GM12878 (cell line): ENCODE data around the gene MYCBPAP.

Experiments used
- BHLHE40 ChIP-seq, 2 experiments: fragments of 450-650 bp in 1 of 2; IDR thresholded peaks; 2 replicates each; pipeline ENCODE4 v1.6.1; 2011 to 2017; ENCODE audit warnings: low read depth in 2 of 2, borderline replicate concordance in 1 of 2, improper control_type of control experiment in 1 of 2, low read length in 1 of 2, mild to moderate bottlenecking in 1 of 2
- ESRRA ChIP-seq: IDR thresholded peaks from 2 replicates; pipeline ENCODE4 v1.6.1; 2012; ENCODE audit warnings: mild to moderate bottlenecking, low read length, improper control_type of control experiment
- FOS ChIP-seq: IDR thresholded peaks from 3 replicates; pipeline ENCODE4 v1.6.1; 2011; ENCODE audit warnings: borderline replicate concordance; ENCODE audit not compliant: insufficient read length; ENCODE audit errors: extremely low read depth
- MAX ChIP-seq: IDR thresholded peaks from 2 replicates; pipeline ENCODE4 v1.6.1; 2012; ENCODE audit warnings: low read depth, low read length, improper control_type of control experiment
- NFIC ChIP-seq: IDR thresholded peaks from 2 replicates; pipeline ENCODE4 v1.6.1; 2012; ENCODE audit warnings: low read depth, mild to moderate bottlenecking, inconsistent platforms, low read length, moderate library complexity
- RCOR1 ChIP-seq: conservative IDR thresholded peaks from 2 replicates; pipeline ENCODE4 v1.6.1; 2012; ENCODE audit warnings: low read depth, low read length, improper control_type of control experiment
- REST ChIP-seq: IDR thresholded peaks from 2 replicates; pipeline ENCODE4 v1.6.1; 2012; ENCODE audit warnings: mild to moderate bottlenecking, low read depth, low read length
- ZNF274 ChIP-seq: IDR thresholded peaks from one replicate; pipeline ENCODE4 v1.8.0; 2011; ENCODE audit not compliant: insufficient read length, insufficient read depth
- TF ChIP-seq, protein P1 (sequence below), 3 experiments: IDR thresholded peaks in 2 of 3; conservative IDR thresholded peaks in 1 of 3; 2 replicates each; pipeline ENCODE4 v1.5.1; 2011; ENCODE audit warnings: low read depth in 3 of 3, low read length in 3 of 3, mild to moderate bottlenecking in 3 of 3, control low read depth in 2 of 3, moderate library complexity in 2 of 3, inconsistent platforms in 1 of 3, mixed read lengths in 1 of 3; ENCODE audit not compliant: control insufficient read depth in 2 of 3, insufficient read depth in 1 of 3; ENCODE audit errors: extremely low read depth in 1 of 3
- TF ChIP-seq, protein P2 (sequence below): IDR thresholded peaks from 2 replicates; pipeline ENCODE4 v1.6.1; 2011; ENCODE audit warnings: borderline replicate concordance, low read depth, mild to moderate bottlenecking, moderate library complexity, mixed read lengths, low read length; ENCODE audit not compliant: insufficient read depth; ENCODE audit errors: extremely low read length
- TF ChIP-seq, protein P3 (sequence below): fragments of 450-650 bp; IDR thresholded peaks from 2 replicates; pipeline ENCODE4 v1.6.1; 2017; ENCODE audit warnings: borderline replicate concordance

DNA sequence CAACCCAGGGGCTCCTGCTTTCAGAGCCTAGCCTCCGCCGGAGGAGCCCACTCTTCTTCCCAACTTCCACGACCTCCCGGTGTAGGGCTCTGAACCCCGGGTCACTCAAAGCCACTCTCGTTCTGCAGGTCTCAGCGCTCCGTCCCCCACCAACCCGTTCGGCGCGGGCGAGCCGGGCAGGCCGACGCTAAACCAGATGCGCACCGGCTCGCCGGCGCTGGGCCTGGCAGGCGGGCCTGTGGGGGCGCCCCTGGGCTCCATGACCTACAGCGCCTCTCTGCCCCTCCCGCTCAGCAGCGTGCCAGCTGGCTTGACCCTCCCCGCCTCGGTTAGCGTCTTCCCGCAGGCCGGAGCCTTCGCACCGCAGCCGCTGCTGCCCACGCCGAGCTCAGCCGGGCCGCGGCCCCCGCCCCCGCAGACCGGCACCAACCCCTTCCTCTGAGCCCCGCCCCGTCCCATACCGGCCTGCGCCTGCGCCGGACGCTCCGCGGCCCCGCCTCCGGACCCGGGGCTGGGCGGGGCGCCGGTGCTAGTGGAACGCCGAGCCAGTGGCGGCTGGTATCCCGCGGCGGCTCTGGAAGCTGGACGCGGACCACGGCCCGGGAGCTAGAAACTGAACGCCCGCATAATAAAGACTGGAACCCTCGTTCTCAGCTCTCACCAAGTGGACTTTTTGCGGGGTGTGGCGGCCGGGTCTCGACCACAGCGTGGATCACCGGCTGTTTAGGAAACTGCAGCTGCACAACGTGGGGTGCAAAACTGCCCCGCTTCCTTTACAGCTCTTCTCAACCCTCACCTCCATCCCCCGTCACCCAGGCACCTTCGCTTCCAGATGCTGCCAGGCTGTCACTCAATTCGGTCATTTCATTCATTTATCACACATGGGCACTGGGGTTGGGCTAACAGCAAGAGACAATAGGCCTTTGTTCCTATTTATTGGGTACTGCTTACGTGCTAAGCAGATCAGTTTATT, 33.8 kb downstream of the MYCBPAP start:
- TF ChIP-seq REST = no peak
- TF ChIP-seq, protein P1, sequence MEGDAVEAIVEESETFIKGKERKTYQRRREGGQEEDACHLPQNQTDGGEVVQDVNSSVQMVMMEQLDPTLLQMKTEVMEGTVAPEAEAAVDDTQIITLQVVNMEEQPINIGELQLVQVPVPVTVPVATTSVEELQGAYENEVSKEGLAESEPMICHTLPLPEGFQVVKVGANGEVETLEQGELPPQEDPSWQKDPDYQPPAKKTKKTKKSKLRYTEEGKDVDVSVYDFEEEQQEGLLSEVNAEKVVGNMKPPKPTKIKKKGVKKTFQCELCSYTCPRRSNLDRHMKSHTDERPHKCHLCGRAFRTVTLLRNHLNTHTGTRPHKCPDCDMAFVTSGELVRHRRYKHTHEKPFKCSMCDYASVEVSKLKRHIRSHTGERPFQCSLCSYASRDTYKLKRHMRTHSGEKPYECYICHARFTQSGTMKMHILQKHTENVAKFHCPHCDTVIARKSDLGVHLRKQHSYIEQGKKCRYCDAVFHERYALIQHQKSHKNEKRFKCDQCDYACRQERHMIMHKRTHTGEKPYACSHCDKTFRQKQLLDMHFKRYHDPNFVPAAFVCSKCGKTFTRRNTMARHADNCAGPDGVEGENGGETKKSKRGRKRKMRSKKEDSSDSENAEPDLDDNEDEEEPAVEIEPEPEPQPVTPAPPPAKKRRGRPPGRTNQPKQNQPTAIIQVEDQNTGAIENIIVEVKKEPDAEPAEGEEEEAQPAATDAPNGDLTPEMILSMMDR (IDR thresholded peaks at IDR 0.05 in 2 of 3, conservative IDR thresholded peaks at IDR 0.05 in 1 of 3; ENCODE audit: control insufficient read depth in 2 of 3, extremely low read depth in 1 of 3, insufficient read depth in 1 of 3, low read depth in 3 of 3, low read length in 3 of 3) = peak; percentile 18 to 39 (median 26); a peak in 3 of 6 replicates
- no peak for TF ChIP-seq FOS
- no peak for TF ChIP-seq ZNF274
- TF ChIP-seq, protein P2, sequence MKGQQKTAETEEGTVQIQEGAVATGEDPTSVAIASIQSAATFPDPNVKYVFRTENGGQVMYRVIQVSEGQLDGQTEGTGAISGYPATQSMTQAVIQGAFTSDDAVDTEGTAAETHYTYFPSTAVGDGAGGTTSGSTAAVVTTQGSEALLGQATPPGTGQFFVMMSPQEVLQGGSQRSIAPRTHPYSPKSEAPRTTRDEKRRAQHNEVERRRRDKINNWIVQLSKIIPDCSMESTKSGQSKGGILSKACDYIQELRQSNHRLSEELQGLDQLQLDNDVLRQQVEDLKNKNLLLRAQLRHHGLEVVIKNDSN = no peak
- no peak for TF ChIP-seq ESRRA
- no peak for TF ChIP-seq NFIC
- no peak for TF ChIP-seq RCOR1
- peak; percentile 68; the same call in 1 of the 2 replicates for TF ChIP-seq MAX
- TF ChIP-seq BHLHE40 (IDR thresholded peaks at IDR 0.05; ENCODE audit: borderline replicate concordance in 1 of 2, low read depth in 2 of 2, low read length in 1 of 2) = peak in 1 of 2 experiments; percentile 84; a peak in 2 of 4 replicates
- TF ChIP-seq, protein P3, sequence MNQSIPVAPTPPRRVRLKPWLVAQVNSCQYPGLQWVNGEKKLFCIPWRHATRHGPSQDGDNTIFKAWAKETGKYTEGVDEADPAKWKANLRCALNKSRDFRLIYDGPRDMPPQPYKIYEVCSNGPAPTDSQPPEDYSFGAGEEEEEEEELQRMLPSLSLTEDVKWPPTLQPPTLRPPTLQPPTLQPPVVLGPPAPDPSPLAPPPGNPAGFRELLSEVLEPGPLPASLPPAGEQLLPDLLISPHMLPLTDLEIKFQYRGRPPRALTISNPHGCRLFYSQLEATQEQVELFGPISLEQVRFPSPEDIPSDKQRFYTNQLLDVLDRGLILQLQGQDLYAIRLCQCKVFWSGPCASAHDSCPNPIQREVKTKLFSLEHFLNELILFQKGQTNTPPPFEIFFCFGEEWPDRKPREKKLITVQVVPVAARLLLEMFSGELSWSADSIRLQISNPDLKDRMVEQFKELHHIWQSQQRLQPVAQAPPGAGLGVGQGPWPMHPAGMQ = no peak
